ENCODE results near the gene PCLO.

GRCh38 chr7:83101530-83101929 lies 61.2 kb downstream of the PCLO start:
- TF ChIP-seq, protein P1, sequence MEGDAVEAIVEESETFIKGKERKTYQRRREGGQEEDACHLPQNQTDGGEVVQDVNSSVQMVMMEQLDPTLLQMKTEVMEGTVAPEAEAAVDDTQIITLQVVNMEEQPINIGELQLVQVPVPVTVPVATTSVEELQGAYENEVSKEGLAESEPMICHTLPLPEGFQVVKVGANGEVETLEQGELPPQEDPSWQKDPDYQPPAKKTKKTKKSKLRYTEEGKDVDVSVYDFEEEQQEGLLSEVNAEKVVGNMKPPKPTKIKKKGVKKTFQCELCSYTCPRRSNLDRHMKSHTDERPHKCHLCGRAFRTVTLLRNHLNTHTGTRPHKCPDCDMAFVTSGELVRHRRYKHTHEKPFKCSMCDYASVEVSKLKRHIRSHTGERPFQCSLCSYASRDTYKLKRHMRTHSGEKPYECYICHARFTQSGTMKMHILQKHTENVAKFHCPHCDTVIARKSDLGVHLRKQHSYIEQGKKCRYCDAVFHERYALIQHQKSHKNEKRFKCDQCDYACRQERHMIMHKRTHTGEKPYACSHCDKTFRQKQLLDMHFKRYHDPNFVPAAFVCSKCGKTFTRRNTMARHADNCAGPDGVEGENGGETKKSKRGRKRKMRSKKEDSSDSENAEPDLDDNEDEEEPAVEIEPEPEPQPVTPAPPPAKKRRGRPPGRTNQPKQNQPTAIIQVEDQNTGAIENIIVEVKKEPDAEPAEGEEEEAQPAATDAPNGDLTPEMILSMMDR (IDR thresholded peaks at IDR 0.05): no peak
- no peak for TF ChIP-seq POLR2A (IDR thresholded peaks at IDR 0.05)
